ENCODE measurements around the gene ASTL. TPM values are rescaled to one million over a fixed set of nuclear protein-coding genes. Genes with fewer than 3 reads are reported as not detected.

The ASTL gene
- total and polyA plus RNA-seq, 2 of the 13 experiments (the other 11 are each of a cell fraction or from before 2014, with no cell fraction given), result not detected

DNA sequence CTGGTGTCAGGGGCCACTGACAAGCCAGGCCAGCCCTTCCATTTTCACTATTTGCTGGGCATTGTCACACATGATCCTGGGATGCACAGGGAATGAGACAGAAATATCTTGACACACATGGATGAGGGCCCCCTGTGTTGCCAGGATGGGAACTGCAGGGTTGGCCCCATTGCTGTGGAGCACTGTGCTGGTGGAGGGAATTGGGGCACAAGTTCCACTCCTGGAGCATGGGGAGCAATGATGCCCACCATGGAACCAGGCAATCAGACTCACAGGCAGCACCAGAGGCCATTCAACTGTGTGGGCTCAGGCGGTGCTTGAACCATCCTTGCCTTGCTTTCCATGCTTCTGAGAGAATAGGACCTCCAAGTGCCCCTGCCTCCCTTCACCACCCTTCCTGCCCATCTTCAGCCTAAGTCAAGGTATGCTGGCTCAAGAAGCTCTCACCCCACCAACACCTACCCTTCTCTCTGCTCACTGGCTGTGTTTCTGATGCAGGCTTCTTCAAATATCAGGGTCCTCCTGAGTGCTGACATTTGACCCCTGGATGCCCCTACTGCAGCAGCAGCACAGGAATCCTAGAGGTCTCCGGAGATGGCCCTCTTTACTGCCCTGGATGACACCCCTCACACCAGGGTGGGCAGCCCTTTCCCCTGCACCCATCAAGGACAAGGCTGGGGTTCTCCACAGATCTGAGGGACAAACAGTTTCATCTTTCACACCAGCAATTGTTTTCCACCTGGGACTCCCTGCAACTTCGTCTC, 33.0 kb downstream of the ASTL start (continued):
- TF ChIP-seq, protein P1, sequence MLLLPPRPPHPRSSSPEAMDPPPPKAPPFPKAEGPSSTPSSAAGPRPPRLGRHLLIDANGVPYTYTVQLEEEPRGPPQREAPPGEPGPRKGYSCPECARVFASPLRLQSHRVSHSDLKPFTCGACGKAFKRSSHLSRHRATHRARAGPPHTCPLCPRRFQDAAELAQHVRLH (CRISPR knock-in tag; IDR thresholded peaks at IDR 0.05; ENCODE audit: borderline replicate concordance, low read depth), result no peak
- TF ChIP-seq KDM2A (CRISPR knock-in tag; IDR thresholded peaks at IDR 0.05; ENCODE audit: borderline replicate concordance, low read depth) (no peak), REXO4 (CRISPR knock-in tag; IDR thresholded peaks at IDR 0.05; ENCODE audit: borderline replicate concordance) (no peak), ZFP90 (CRISPR knock-in tag; IDR thresholded peaks at IDR 0.05; ENCODE audit: borderline replicate concordance) (no peak), IRX3 (CRISPR knock-in tag; IDR thresholded peaks at IDR 0.05; ENCODE audit: borderline replicate concordance, low read depth) (no peak), ZNF598 (CRISPR knock-in tag; IDR thresholded peaks at IDR 0.05; ENCODE audit: borderline replicate concordance) (no peak), NFKBIZ (CRISPR knock-in tag; IDR thresholded peaks at IDR 0.05) (no peak), ZNF367 (CRISPR knock-in tag; IDR thresholded peaks at IDR 0.05; ENCODE audit: borderline replicate concordance) (no peak)
- TF ChIP-seq, protein P2, sequence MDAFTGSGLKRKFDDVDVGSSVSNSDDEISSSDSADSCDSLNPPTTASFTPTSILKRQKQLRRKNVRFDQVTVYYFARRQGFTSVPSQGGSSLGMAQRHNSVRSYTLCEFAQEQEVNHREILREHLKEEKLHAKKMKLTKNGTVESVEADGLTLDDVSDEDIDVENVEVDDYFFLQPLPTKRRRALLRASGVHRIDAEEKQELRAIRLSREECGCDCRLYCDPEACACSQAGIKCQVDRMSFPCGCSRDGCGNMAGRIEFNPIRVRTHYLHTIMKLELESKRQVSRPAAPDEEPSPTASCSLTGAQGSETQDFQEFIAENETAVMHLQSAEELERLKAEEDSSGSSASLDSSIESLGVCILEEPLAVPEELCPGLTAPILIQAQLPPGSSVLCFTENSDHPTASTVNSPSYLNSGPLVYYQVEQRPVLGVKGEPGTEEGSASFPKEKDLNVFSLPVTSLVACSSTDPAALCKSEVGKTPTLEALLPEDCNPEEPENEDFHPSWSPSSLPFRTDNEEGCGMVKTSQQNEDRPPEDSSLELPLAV (CRISPR knock-in tag; conservative IDR thresholded peaks at IDR 0.05; ENCODE audit: low read depth), result no peak
- TF ChIP-seq, protein P3, sequence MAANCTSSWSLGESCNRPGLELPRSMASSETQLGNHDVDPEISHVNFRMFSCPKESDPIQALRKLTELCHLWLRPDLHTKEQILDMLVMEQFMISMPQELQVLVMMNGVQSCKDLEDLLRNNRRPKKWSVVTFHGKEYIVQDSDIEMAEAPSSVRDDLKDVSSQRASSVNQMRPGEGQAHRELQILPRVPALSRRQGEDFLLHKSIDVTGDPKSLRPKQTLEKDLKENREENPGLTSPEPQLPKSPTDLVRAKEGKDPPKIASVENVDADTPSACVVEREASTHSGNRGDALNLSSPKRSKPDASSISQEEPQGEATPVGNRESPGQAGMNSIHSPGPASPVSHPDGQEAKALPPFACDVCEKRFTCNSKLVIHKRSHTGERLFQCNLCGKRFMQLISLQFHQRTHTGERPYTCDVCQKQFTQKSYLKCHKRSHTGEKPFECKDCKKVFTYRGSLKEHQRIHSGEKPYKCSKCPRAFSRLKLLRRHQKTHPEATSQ (CRISPR knock-in tag; IDR thresholded peaks at IDR 0.05; ENCODE audit: borderline replicate concordance), result no peak
